H7 (cell line): ENCODE results near the gene NPHP4. TPM values are rescaled to one million over a fixed set of nuclear protein-coding genes. Genes with fewer than 3 reads are reported as not detected.

Source experiments
- DNase-seq: peaks from one replicate; pipeline ENCODE4 v3.0.0; 2012
- H3K27me3 ChIP-seq: 2 replicates; pipeline ENCODE4 v1.6.0; 2011; ENCODE audit warnings: mild to moderate bottlenecking, low read length; ENCODE audit not compliant: control insufficient read depth, insufficient read depth
- H3K36me3 ChIP-seq: replicated peaks from 2 replicates; pipeline ENCODE4 v1.5.1; 2011; ENCODE audit warnings: low read length; ENCODE audit not compliant: control insufficient read depth, insufficient read depth
- H3K4me3 ChIP-seq: 2 replicates; pipeline ENCODE4 v1.5.1; 2011; ENCODE audit warnings: low read depth, mild to moderate bottlenecking, control low read depth, low read length, moderate library complexity; ENCODE audit not compliant: insufficient read depth
- total RNA-seq: library from RNA; depleted of rRNA; stranded (reverse); fragments of >200 nt; shearing (Covaris generic); gene quantifications from 2 replicates; pipeline ENCODE4 v1.2.3, GENCODE V29; 2014

NPHP4 gene
- total RNA-seq, 1 experiment from 2014 or later = 22.1 TPM

- H3K4me3 ChIP-seq = no peak overlapping the region
- H3K27me3 ChIP-seq = no peaks in the 10 kb centered on the region
- H3K36me3 ChIP-seq = no peaks in the 10 kb centered on the region
- no peak for DNase-seq
Observed at GRCh38 chr1:5911157-5911556, 81.1 kb downstream of the NPHP4 start.

- no peaks in the 10 kb centered on the region for H3K27me3 ChIP-seq
- H3K4me3 ChIP-seq = no peak overlapping the region
- no peaks in the 10 kb centered on the region for H3K36me3 ChIP-seq
- DNase-seq = peak; percentile 39
Observed at GRCh38 chr1:5910666-5911065, 81.6 kb downstream of the NPHP4 start.

- H3K27me3 ChIP-seq = no peaks in the 10 kb centered on the region
- H3K36me3 ChIP-seq = no peaks in the 10 kb centered on the region
- no peak overlapping the region for H3K4me3 ChIP-seq
- peak; percentile 47 for DNase-seq
Observed at GRCh38 chr1:5910276-5910620, 82.0 kb downstream of the NPHP4 start.

- no peaks in the 10 kb centered on the region for H3K36me3 ChIP-seq
- no peaks in the 10 kb centered on the region for H3K27me3 ChIP-seq
- peak; percentile 70 for DNase-seq
- no peak overlapping the region for H3K4me3 ChIP-seq
Observed at GRCh38 chr1:5909576-5910275, 82.5 kb downstream of the NPHP4 start.

- DNase-seq = peak; percentile 47
- Histone ChIP-seq H3K36me3 (no peaks in the 10 kb centered on the region), H3K27me3 (no peaks in the 10 kb centered on the region), H3K4me3 (no peak overlapping the region)
Observed at GRCh38 chr1:5908461-5909375, 83.5 kb downstream of the NPHP4 start.

- no peak overlapping the region for H3K4me3 ChIP-seq
- DNase-seq = peak; percentile 38
- no peaks in the 10 kb centered on the region for H3K27me3 ChIP-seq
Observed at GRCh38 chr1:5907966-5908365, 84.3 kb downstream of the NPHP4 start.

GRCh38 chr1:5907386-5907785 is 84.8 kb downstream of the NPHP4 start:
- Histone ChIP-seq H3K27me3 (no peaks in the 10 kb centered on the region), H3K4me3 (no peak overlapping the region), H3K36me3 (no peaks in the 10 kb centered on the region)
- DNase-seq = no peak

More at GRCh38 chr1:5907966-5908365, 84.3 kb downstream of the NPHP4 start:
- H3K36me3 ChIP-seq = no peaks in the 10 kb centered on the region

GRCh38 chr1:5906966-5907365 is 85.3 kb downstream of the NPHP4 start:
- no peaks in the 10 kb centered on the region for H3K27me3 ChIP-seq
- H3K36me3 ChIP-seq = no peaks in the 10 kb centered on the region
- DNase-seq = peak; percentile 31
- H3K4me3 ChIP-seq = no peak overlapping the region

- Histone ChIP-seq H3K36me3 (no peaks in the 10 kb centered on the region), H3K4me3 (no peak overlapping the region), H3K27me3 (no peaks in the 10 kb centered on the region)
- DNase-seq = peak; percentile 20
Observed at GRCh38 chr1:5906116-5906515, 86.1 kb downstream of the NPHP4 start.

GRCh38 chr1:5905436-5905835 is 86.8 kb downstream of the NPHP4 start:
- Histone ChIP-seq H3K36me3 (no peaks in the 10 kb centered on the region), H3K4me3 (no peak overlapping the region), H3K27me3 (no peaks in the 10 kb centered on the region)
- DNase-seq = peak; percentile 16

GRCh38 chr1:5904551-5904950 is 87.7 kb downstream of the NPHP4 start:
- no peaks in the 10 kb centered on the region for H3K36me3 ChIP-seq
- no peaks in the 10 kb centered on the region for H3K27me3 ChIP-seq
- DNase-seq = peak; percentile 29
- no peak overlapping the region for H3K4me3 ChIP-seq

- H3K36me3 ChIP-seq = no peaks in the 10 kb centered on the region
- DNase-seq = no peak
- H3K4me3 ChIP-seq = no peak overlapping the region
- H3K27me3 ChIP-seq = no peaks in the 10 kb centered on the region
Observed at GRCh38 chr1:5903680-5904079, 88.5 kb downstream of the NPHP4 start.

GRCh38 chr1:5903031-5903430 is 89.2 kb downstream of the NPHP4 start:
- no peak for DNase-seq
- Histone ChIP-seq H3K36me3 (no peaks in the 10 kb centered on the region), H3K27me3 (no peaks in the 10 kb centered on the region), H3K4me3 (no peak overlapping the region)

GRCh38 chr1:5901841-5902240 is 90.4 kb downstream of the NPHP4 start:
- no peaks in the 10 kb centered on the region for H3K36me3 ChIP-seq
- peak; percentile 68 for DNase-seq
- H3K27me3 ChIP-seq = no peaks in the 10 kb centered on the region
- no peak overlapping the region for H3K4me3 ChIP-seq

- DNase-seq = no peak
- Histone ChIP-seq H3K36me3 (no peaks in the 10 kb centered on the region), H3K27me3 (no peaks in the 10 kb centered on the region), H3K4me3 (no peak overlapping the region)
Observed at GRCh38 chr1:5901150-5901549, 91.1 kb downstream of the NPHP4 start.
